CD14-positive monocyte (primary cell): ENCODE results near the gene AMD1. TPM values are rescaled to one million over a fixed set of nuclear protein-coding genes. Genes with fewer than 3 reads are reported as not detected.

Experiments
- DNase-seq, 3 donors: peaks; one replicate each; pipeline ENCODE4 v3.0.0-alpha.2; 2011 to 2022
- H2AFZ ChIP-seq: 2 replicates; pipeline ENCODE4 v1.6.0; 2012; ENCODE audit warnings: mild to moderate bottlenecking, low read depth, low read length, inconsistent platforms; ENCODE audit not compliant: insufficient read depth, poor library complexity, severe bottlenecking
- H3K27ac ChIP-seq, 2 donors: 1 replicate in 1 of 2; 2 replicates in 1 of 2; pipeline ENCODE4 v1.5.1; 2012 to 2013; ENCODE audit warnings: low read length in 2 of 2, control low read depth in 1 of 2, inconsistent platforms in 1 of 2, low read depth in 1 of 2, mild to moderate bottlenecking in 1 of 2
- H3K27me3 ChIP-seq, 2 donors: one replicate each; pipeline versions ENCODE4 v1.6.0 to v1.6.1; 2011 to 2013; ENCODE audit warnings: low read length in 2 of 2; ENCODE audit not compliant: control insufficient read depth in 2 of 2, insufficient read depth in 2 of 2
- H3K36me3 ChIP-seq, 2 donors: replicated peaks in 1 of 2; 1 replicate in 1 of 2; 2 replicates in 1 of 2; pipeline versions ENCODE4 v1.5.1 to v1.6.1; 2012 to 2013; ENCODE audit warnings: low read length in 2 of 2, control low read depth in 1 of 2, inconsistent platforms in 1 of 2, mild to moderate bottlenecking in 1 of 2; ENCODE audit not compliant: insufficient read depth in 2 of 2, control insufficient read depth in 1 of 2
- H3K4me1 ChIP-seq, 2 donors: 1 replicate in 1 of 2; 2 replicates in 1 of 2; pipeline versions ENCODE4 v1.5.1 to v1.6.1; 2012 to 2013; ENCODE audit warnings: low read length in 2 of 2, control low read depth in 1 of 2, inconsistent platforms in 1 of 2, mild to moderate bottlenecking in 1 of 2, moderate library complexity in 1 of 2; ENCODE audit not compliant: insufficient read depth in 2 of 2, control insufficient read depth in 1 of 2
- H3K4me2 ChIP-seq: replicated peaks from 2 replicates; pipeline ENCODE3; 2012; ENCODE audit warnings: low read length, moderate library complexity, mild to moderate bottlenecking; ENCODE audit not compliant: poor library complexity, severe bottlenecking; ENCODE audit errors: extremely low read depth
- H3K4me3 ChIP-seq, 3 experiments: fragments of 200-600 bp in 1 of 3; sonication (generic) in 1 of 3; replicated peaks in 1 of 3; 1 replicate in 2 of 3; 2 replicates in 1 of 3; pipeline ENCODE4 v1.5.1; 2011 to 2013; ENCODE audit warnings: low read length in 3 of 3, mild to moderate bottlenecking in 3 of 3, control low read depth in 2 of 3, low read depth in 2 of 3, inconsistent platforms in 1 of 3, moderate library complexity in 1 of 3
- H3K79me2 ChIP-seq: 2 replicates; pipeline ENCODE4 v1.6.0; 2012; ENCODE audit warnings: mild to moderate bottlenecking, control low read depth, inconsistent platforms, low read length, moderate library complexity; ENCODE audit not compliant: insufficient read depth
- H3K9ac ChIP-seq: 2 replicates; pipeline ENCODE4 v1.6.0; 2017; ENCODE audit warnings: low read length, mild to moderate bottlenecking; ENCODE audit not compliant: insufficient read depth, poor library complexity, severe bottlenecking
- H3K9me3 ChIP-seq, 2 donors: replicated peaks in 1 of 2; 1 replicate in 1 of 2; 2 replicates in 1 of 2; pipeline versions ENCODE4 v1.5.1 to v1.6.1; 2012 to 2013; ENCODE audit warnings: low read length in 2 of 2, control low read depth in 1 of 2; ENCODE audit not compliant: control insufficient read depth in 1 of 2, insufficient read depth in 1 of 2
- H4K20me1 ChIP-seq: 2 replicates; pipeline ENCODE4 v1.6.0; 2012; ENCODE audit warnings: mild to moderate bottlenecking, low read length, control low read depth, moderate library complexity; ENCODE audit not compliant: insufficient read depth
- H3K27ac Mint-ChIP-seq, 7 donors: one replicate each; pipeline ENCODE4 v1.8.0; 2020; ENCODE audit warnings: mild to moderate bottlenecking in 7 of 7, mixed read lengths in 7 of 7, moderate library complexity in 6 of 7, inconsistent platforms in 2 of 7
- H3K27me3 Mint-ChIP-seq, 3 donors: one replicate each; pipeline ENCODE4 v1.8.0; 2021 to 2022; ENCODE audit warnings: low read depth in 3 of 3, mild to moderate bottlenecking in 3 of 3, mixed read lengths in 3 of 3, moderate library complexity in 3 of 3, inconsistent platforms in 1 of 3
- H3K36me3 Mint-ChIP-seq, 2 donors: one replicate each; pipeline ENCODE4 v1.8.0; 2020; ENCODE audit warnings: mixed read lengths in 2 of 2, inconsistent platforms in 1 of 2, mild to moderate bottlenecking in 1 of 2
- H3K4me1 Mint-ChIP-seq: one replicate; pipeline ENCODE4 v1.8.0; 2020; ENCODE audit warnings: mild to moderate bottlenecking, mixed read lengths
- H3K4me3 Mint-ChIP-seq, 2 donors: one replicate each; pipeline ENCODE4 v1.8.0; 2020; ENCODE audit warnings: mild to moderate bottlenecking in 2 of 2, mixed read lengths in 2 of 2, moderate library complexity in 1 of 2
- H3K9me3 Mint-ChIP-seq, 7 donors: one replicate each; pipeline ENCODE4 v1.8.0; 2020 to 2022; ENCODE audit warnings: mixed read lengths in 7 of 7, mild to moderate bottlenecking in 6 of 7, moderate library complexity in 6 of 7, inconsistent platforms in 2 of 7
- CTCF ChIP-seq: fragments of 200-600 bp; IDR thresholded peaks from one replicate; pipeline ENCODE4 v1.8.0; 2022; ENCODE audit warnings: antibody characterized with exemption, mild to moderate bottlenecking
- WGBS: methylation state at CpG from one replicate; pipeline ENCODE4 v1.1.5; 2013; ENCODE audit warnings: missing lambda C conversion rate; ENCODE audit not compliant: insufficient coverage; 5-methylcytosine and 5-hydroxymethylcytosine counted together
- intact Hi-C, 2 donors: fragments of 100-400 bp; cut with micrococcal nuclease; formaldehyde crosslinking; loops; one replicate each; pipeline versions ENCODE4 v1.15.0 to v1.15.1; 2023
- polyA plus RNA-seq, 3 donors: library from polyadenylated mRNA; depleted of rRNA in 1 of 3; unstranded in 2 of 3; stranded (reverse) in 1 of 3; fragments of 300-500 nt in 2 of 3; fragments of >200 nt in 1 of 3; fragmentation: Illumina TruSeq in 2 of 3; gene quantifications; 1 replicate in 2 of 3; 2 replicates in 1 of 3; pipeline ENCODE4 v1.2.3, GENCODE V29; 2012 to 2021

AMD1 gene
- polyA plus RNA-seq, 3 donors = 35.0 to 60.5 (median 45.3) TPM

GRCh38 chr6:110938171-110938570 is 63.6 kb downstream of the AMD1 start:
- H3K4me1 ChIP-seq = peaks cover 17% of the 10 kb centered on the region in 2 donors
- no peaks in the 10 kb centered on the region for H3K27me3 ChIP-seq
- no peaks in the 10 kb centered on the region for H3K36me3 Mint-ChIP-seq
- no peak overlapping the region for H3K4me3 Mint-ChIP-seq
- peak in 2 of 3 donors; percentile 24 to 35 for DNase-seq
- H3K4me2 ChIP-seq = no peak overlapping the region
- peaks cover 0 to 2% (median 0%) of the 10 kb centered on the region in 7 donors for H3K9me3 Mint-ChIP-seq
- intact Hi-C loops = no loop called here
- no peak overlapping the region for H3K27ac ChIP-seq
- no peak for TF ChIP-seq CTCF
- H3K27ac Mint-ChIP-seq = no peak overlapping the region
- no peaks in the 10 kb centered on the region for H3K36me3 ChIP-seq
- H4K20me1 ChIP-seq = no peaks in the 10 kb centered on the region
- H3K4me1 Mint-ChIP-seq = peaks cover 18% of the 10 kb centered on the region
- H3K9ac ChIP-seq = no peak overlapping the region
- no peaks in the 10 kb centered on the region for H3K9me3 ChIP-seq
- no peak overlapping the region for H3K4me3 ChIP-seq
- no CpG with 5 or more reads among the region's 6 CpGs for WGBS
- peaks cover 0 to 5% (median 0%) of the 10 kb centered on the region in 3 donors for H3K27me3 Mint-ChIP-seq
- H2AFZ ChIP-seq = no peak overlapping the region
- no peaks in the 10 kb centered on the region for H3K79me2 ChIP-seq

GRCh38 chr6:110939429-110940200 is 65.0 kb downstream of the AMD1 start:
- H3K9me3 ChIP-seq = no peaks in the 10 kb centered on the region
- peaks cover 9 to 10% of the 10 kb centered on the region in 2 donors for H3K4me1 ChIP-seq
- H3K4me2 ChIP-seq = no peak overlapping the region
- no peaks in the 10 kb centered on the region for H3K36me3 Mint-ChIP-seq
- no peaks in the 10 kb centered on the region for H3K36me3 ChIP-seq
- intact Hi-C loops = loop anchor here (5.0 to 10.0 kb wide), 2 partner anchors 62 to 415 kb away; no protein-coding TSS in a partner anchor
- peaks cover 0 to 5% (median 0%) of the 10 kb centered on the region in 3 donors for H3K27me3 Mint-ChIP-seq
- H3K4me3 Mint-ChIP-seq = no peak overlapping the region
- no peak for TF ChIP-seq CTCF
- H3K79me2 ChIP-seq = no peaks in the 10 kb centered on the region
- H3K27me3 ChIP-seq = no peaks in the 10 kb centered on the region
- H3K27ac Mint-ChIP-seq = peak overlapping the region in 1 of 7 donors; percentile 54
- peaks cover 0 to 2% (median 0%) of the 10 kb centered on the region in 7 donors for H3K9me3 Mint-ChIP-seq
- H4K20me1 ChIP-seq = no peaks in the 10 kb centered on the region
- H2AFZ ChIP-seq = peak overlapping the region; percentile 48
- no peak for DNase-seq
- no peak overlapping the region for H3K4me3 ChIP-seq
- no peak overlapping the region for H3K27ac ChIP-seq
- peaks cover 13% of the 10 kb centered on the region for H3K4me1 Mint-ChIP-seq
- WGBS = 25% methylated on average over 4 of the region's 8 CpGs
- H3K9ac ChIP-seq = no peak overlapping the region
